ENCODE measurements around the gene CCNF. TPM values are rescaled to one million over a fixed set of nuclear protein-coding genes. Genes with fewer than 3 reads are reported as not detected.

Gene CCNF
- total and polyA plus RNA-seq, 4 donors = 0.88 to 46.3 (median 1.8) TPM

DNA sequence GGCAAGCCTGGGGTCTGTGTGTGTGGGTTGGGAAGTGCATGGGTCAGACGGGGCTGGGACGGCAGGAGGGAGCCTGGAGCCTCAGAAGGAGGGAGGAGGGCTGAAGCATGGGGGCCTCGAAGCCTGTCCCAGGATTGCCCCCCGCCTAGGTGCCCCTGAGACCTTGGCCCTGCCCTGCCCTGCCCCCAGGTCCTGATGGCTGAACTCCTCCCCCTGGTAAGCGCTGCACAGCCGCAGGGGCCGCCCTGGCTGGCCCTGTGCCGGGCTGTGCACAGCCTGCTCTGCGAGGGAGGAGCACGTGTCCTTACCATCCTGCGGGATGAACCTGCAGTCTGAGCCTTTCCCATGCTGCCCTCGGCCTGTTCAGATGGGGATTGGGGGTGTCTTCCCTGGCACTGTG, 35.1 kb downstream of the CCNF start:
- TF ChIP-seq FOXA2 (IDR thresholded peaks at IDR 0.05) = no peak

DNA sequence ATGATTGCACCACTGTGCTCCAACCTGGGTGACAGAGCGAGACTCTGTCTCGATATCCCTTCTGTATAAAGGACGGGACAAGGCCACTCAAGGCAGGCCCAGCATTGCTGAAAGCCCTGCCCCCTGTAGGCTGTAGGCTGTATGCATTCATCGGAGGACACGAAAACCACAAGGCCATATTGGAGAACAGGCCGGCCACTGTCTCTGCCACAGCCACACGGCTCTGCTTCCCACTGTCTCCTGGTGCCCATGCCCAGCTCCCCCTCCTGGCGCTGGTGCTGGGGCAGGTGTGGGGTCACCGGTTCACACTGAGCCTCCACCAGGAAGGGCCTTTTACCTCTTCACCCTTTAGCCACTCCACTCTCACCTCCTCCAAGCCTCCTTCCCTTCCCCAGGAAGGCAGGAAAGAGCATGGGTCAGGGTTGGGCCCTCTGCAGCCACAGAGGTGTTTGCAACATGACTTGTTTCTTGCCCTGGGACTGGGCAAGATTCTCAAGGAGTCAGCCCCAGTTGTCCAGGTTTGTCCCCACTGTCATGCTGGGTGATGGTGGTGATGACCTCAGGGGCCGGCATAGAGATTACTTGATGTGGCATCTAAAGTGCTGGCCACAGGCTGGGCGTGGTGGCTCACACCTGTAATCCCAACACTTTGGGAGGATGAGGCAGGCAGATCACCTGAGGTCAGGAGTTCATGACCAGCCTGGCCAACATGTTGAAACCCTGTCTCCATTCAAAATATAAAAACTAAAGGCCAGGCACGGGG, 36.6 kb downstream of the CCNF start:
- DNase-seq (ENCODE audit: low spot score) = no peak
- WGBS = 89% methylated on average over 12 of the region's 12 CpGs
- Histone ChIP-seq H3K4me3 (ENCODE audit: low read depth in 1 of 3, low read length in 3 of 3) (no peak overlapping the region), H3K9ac (ENCODE audit: low read depth in 1 of 2, low read length in 2 of 2) (no peak overlapping the region), H3K4me1 (ENCODE audit: control insufficient read depth in 4 of 4, insufficient read depth in 4 of 4, low read length in 3 of 4) (peaks cover 18 to 36% (median 23%) of the 10 kb centered on the region in 4 donors), H3K9me3 (ENCODE audit: control insufficient read depth in 4 of 4, low read length in 3 of 4) (no peaks in the 10 kb centered on the region), H3K36me3 (ENCODE audit: control insufficient read depth in 4 of 4, insufficient read depth in 3 of 4, low read depth in 1 of 4, low read length in 3 of 4) (no peaks in the 10 kb centered on the region), H3K27ac (ENCODE audit: low read depth in 1 of 2, low read length in 2 of 2) (no peak overlapping the region), H3K27me3 (ENCODE audit: control insufficient read depth in 4 of 4, insufficient read depth in 4 of 4, low read length in 3 of 4) (no peaks in the 10 kb centered on the region)
- TF ChIP-seq, protein P1, sequence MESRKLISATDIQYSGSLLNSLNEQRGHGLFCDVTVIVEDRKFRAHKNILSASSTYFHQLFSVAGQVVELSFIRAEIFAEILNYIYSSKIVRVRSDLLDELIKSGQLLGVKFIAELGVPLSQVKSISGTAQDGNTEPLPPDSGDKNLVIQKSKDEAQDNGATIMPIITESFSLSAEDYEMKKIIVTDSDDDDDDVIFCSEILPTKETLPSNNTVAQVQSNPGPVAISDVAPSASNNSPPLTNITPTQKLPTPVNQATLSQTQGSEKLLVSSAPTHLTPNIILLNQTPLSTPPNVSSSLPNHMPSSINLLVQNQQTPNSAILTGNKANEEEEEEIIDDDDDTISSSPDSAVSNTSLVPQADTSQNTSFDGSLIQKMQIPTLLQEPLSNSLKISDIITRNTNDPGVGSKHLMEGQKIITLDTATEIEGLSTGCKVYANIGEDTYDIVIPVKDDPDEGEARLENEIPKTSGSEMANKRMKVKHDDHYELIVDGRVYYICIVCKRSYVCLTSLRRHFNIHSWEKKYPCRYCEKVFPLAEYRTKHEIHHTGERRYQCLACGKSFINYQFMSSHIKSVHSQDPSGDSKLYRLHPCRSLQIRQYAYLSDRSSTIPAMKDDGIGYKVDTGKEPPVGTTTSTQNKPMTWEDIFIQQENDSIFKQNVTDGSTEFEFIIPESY (IDR thresholded peaks at IDR 0.05) = no peak
- TF ChIP-seq, protein P2, sequence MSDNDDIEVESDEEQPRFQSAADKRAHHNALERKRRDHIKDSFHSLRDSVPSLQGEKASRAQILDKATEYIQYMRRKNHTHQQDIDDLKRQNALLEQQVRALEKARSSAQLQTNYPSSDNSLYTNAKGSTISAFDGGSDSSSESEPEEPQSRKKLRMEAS (IDR thresholded peaks at IDR 0.05) = no peak
- TF ChIP-seq, protein P3, sequence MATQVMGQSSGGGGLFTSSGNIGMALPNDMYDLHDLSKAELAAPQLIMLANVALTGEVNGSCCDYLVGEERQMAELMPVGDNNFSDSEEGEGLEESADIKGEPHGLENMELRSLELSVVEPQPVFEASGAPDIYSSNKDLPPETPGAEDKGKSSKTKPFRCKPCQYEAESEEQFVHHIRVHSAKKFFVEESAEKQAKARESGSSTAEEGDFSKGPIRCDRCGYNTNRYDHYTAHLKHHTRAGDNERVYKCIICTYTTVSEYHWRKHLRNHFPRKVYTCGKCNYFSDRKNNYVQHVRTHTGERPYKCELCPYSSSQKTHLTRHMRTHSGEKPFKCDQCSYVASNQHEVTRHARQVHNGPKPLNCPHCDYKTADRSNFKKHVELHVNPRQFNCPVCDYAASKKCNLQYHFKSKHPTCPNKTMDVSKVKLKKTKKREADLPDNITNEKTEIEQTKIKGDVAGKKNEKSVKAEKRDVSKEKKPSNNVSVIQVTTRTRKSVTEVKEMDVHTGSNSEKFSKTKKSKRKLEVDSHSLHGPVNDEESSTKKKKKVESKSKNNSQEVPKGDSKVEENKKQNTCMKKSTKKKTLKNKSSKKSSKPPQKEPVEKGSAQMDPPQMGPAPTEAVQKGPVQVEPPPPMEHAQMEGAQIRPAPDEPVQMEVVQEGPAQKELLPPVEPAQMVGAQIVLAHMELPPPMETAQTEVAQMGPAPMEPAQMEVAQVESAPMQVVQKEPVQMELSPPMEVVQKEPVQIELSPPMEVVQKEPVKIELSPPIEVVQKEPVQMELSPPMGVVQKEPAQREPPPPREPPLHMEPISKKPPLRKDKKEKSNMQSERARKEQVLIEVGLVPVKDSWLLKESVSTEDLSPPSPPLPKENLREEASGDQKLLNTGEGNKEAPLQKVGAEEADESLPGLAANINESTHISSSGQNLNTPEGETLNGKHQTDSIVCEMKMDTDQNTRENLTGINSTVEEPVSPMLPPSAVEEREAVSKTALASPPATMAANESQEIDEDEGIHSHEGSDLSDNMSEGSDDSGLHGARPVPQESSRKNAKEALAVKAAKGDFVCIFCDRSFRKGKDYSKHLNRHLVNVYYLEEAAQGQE (IDR thresholded peaks at IDR 0.05) = no peak
- TF ChIP-seq YY1 (IDR thresholded peaks at IDR 0.05) (no peak), JUND (IDR thresholded peaks at IDR 0.05) (no peak), NR2F2 (IDR thresholded peaks at IDR 0.05) (no peak), RAD21 (IDR thresholded peaks at IDR 0.05) (no peak), HNF4G (IDR thresholded peaks at IDR 0.05) (no peak), HNF4A (conservative IDR thresholded peaks at IDR 0.05) (no peak), TAF1 (conservative IDR thresholded peaks at IDR 0.05) (no peak)
- TF ChIP-seq, protein P4, sequence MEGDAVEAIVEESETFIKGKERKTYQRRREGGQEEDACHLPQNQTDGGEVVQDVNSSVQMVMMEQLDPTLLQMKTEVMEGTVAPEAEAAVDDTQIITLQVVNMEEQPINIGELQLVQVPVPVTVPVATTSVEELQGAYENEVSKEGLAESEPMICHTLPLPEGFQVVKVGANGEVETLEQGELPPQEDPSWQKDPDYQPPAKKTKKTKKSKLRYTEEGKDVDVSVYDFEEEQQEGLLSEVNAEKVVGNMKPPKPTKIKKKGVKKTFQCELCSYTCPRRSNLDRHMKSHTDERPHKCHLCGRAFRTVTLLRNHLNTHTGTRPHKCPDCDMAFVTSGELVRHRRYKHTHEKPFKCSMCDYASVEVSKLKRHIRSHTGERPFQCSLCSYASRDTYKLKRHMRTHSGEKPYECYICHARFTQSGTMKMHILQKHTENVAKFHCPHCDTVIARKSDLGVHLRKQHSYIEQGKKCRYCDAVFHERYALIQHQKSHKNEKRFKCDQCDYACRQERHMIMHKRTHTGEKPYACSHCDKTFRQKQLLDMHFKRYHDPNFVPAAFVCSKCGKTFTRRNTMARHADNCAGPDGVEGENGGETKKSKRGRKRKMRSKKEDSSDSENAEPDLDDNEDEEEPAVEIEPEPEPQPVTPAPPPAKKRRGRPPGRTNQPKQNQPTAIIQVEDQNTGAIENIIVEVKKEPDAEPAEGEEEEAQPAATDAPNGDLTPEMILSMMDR (IDR thresholded peaks at IDR 0.05; ENCODE audit: low read depth, low read length, missing input control) = no peak

More for the DNA sequence above, 35.1 kb downstream of the CCNF start:
- 76% methylated on average over 12 of the region's 12 CpGs for WGBS
- no peaks in the 10 kb centered on the region for H3K36me3 ChIP-seq (ENCODE audit: control insufficient read depth in 4 of 4, insufficient read depth in 3 of 4, low read depth in 1 of 4, low read length in 3 of 4)
- H3K4me1 ChIP-seq (ENCODE audit: control insufficient read depth in 4 of 4, insufficient read depth in 4 of 4, low read length in 3 of 4) = peaks cover 21 to 37% (median 29%) of the 10 kb centered on the region in 4 donors
- H3K9ac ChIP-seq (ENCODE audit: low read depth in 1 of 2, low read length in 2 of 2) = no peak overlapping the region
- H3K27ac ChIP-seq (ENCODE audit: low read depth in 1 of 2, low read length in 2 of 2) = no peak overlapping the region
- H3K9me3 ChIP-seq (ENCODE audit: control insufficient read depth in 4 of 4, low read length in 3 of 4) = no peaks in the 10 kb centered on the region
- no peaks in the 10 kb centered on the region for H3K27me3 ChIP-seq (ENCODE audit: control insufficient read depth in 4 of 4, insufficient read depth in 4 of 4, low read length in 3 of 4)
- no peak overlapping the region for H3K4me3 ChIP-seq (ENCODE audit: low read depth in 1 of 3, low read length in 3 of 3)
- DNase-seq (ENCODE audit: low spot score) = no peak
